B cell (primary cell): ENCODE data around the gene BBOX1. TPM values are rescaled to one million over a fixed set of nuclear protein-coding genes. Genes with fewer than 3 reads are reported as not detected.

Experiments used
- ATAC-seq: fragments of 200-7000 bp; cut with Tn5 transposase; one replicate; pipeline ENCODE4 v1.10.0; 2021; ENCODE audit warnings: low read depth, mild to moderate bottlenecking, moderate number of reproducible peaks, moderate library complexity
- CTCF ChIA-PET: fragments of 350-600 bp; sonication (Branson Sonifier 250); formaldehyde crosslinking; loops from one replicate; lab custom pipeline; 2021; ENCODE audit warnings: antibody characterized with exemption, inconsistent platforms; lab: Charles Lee
- POLR2A ChIA-PET: fragments of 350-600 bp; sonication (Branson Sonifier 250); formaldehyde crosslinking; loops from one replicate; lab custom pipeline; 2021; ENCODE audit warnings: antibody characterized with exemption; lab: Charles Lee
- DNase-seq: peaks from one replicate; pipeline ENCODE4 v3.0.0; 2013
- H2AFZ ChIP-seq: 2 replicates; pipeline ENCODE4 v1.6.1; 2012; ENCODE audit warnings: mild to moderate bottlenecking, low read depth, low read length; ENCODE audit not compliant: insufficient read depth, poor library complexity, severe bottlenecking
- H3K27ac ChIP-seq, 2 donors: 1 replicate in 1 of 2; 2 replicates in 1 of 2; pipeline ENCODE4 v1.5.1; 2012 to 2013; ENCODE audit warnings: low read length in 2 of 2, mild to moderate bottlenecking in 2 of 2, moderate library complexity in 1 of 2
- H3K27me3 ChIP-seq, 4 experiments: fragments of 200-600 bp in 1 of 4; sonication (generic) in 1 of 4; replicated peaks in 1 of 4; 1 replicate in 2 of 4; 2 replicates in 2 of 4; pipeline versions ENCODE4 v1.6.1 to v1.7.0; 2013 to 2016; ENCODE audit warnings: low read length in 3 of 4, mild to moderate bottlenecking in 2 of 4, mixed read lengths in 1 of 4, moderate library complexity in 1 of 4; ENCODE audit not compliant: insufficient read depth in 4 of 4, control insufficient read depth in 3 of 4; ENCODE audit errors: control extremely low read depth in 1 of 4
- H3K36me3 ChIP-seq, 2 experiments: replicated peaks in 1 of 2; 1 replicate in 1 of 2; 2 replicates in 1 of 2; pipeline versions ENCODE4 v1.6.1 to v1.7.1; 2013; ENCODE audit warnings: low read length in 1 of 2; ENCODE audit not compliant: insufficient read depth in 2 of 2, control insufficient read depth in 1 of 2; ENCODE audit errors: control extremely low read depth in 1 of 2, extremely low read depth in 1 of 2
- H3K4me1 ChIP-seq, 2 donors: fragments of 200-600 bp in 1 of 2; sonication (generic) in 1 of 2; 1 replicate in 1 of 2; 2 replicates in 1 of 2; pipeline versions ENCODE4 v1.5.1 to v1.6.1; 2013 to 2017; ENCODE audit warnings: low read length in 2 of 2; ENCODE audit not compliant: control insufficient read depth in 2 of 2, insufficient read depth in 2 of 2
- H3K4me2 ChIP-seq: replicated peaks from 2 replicates; pipeline ENCODE3; 2012; ENCODE audit warnings: mild to moderate bottlenecking, low read depth, low read length; ENCODE audit not compliant: poor library complexity, severe bottlenecking
- H3K4me3 ChIP-seq, 5 experiments: fragments of 200-600 bp in 1 of 5; sonication (generic) in 1 of 5; 1 replicate in 3 of 5; 2 replicates in 2 of 5; pipeline versions ENCODE4 v1.5.1 to v1.7.0; 2011 to 2016; ENCODE audit warnings: low read length in 4 of 5, mild to moderate bottlenecking in 4 of 5, low read depth in 2 of 5, control low read depth in 1 of 5, moderate library complexity in 1 of 5; ENCODE audit not compliant: insufficient read depth in 1 of 5; ENCODE audit errors: control extremely low read depth in 1 of 5, extremely low read depth in 1 of 5
- H3K79me2 ChIP-seq: fragments of 200-600 bp; sonication (generic); one replicate; pipeline ENCODE4 v1.6.0; 2016; ENCODE audit warnings: low read length; ENCODE audit not compliant: control insufficient read depth, insufficient read depth
- H3K9ac ChIP-seq: fragments of 200-600 bp; sonication (generic); 2 replicates; pipeline ENCODE4 v1.6.1; 2017; ENCODE audit warnings: mild to moderate bottlenecking, low read length, moderate library complexity
- H3K9me3 ChIP-seq, 3 donors: one replicate each; pipeline versions ENCODE4 v1.6.1 to v1.7.1; 2013; ENCODE audit warnings: low read length in 2 of 3; ENCODE audit not compliant: control insufficient read depth in 2 of 3, insufficient read depth in 1 of 3; ENCODE audit errors: control extremely low read depth in 1 of 3
- H4K20me1 ChIP-seq: 2 replicates; pipeline ENCODE4 v1.6.0; 2012; ENCODE audit warnings: mild to moderate bottlenecking, low read length; ENCODE audit not compliant: insufficient read depth, control insufficient read depth, poor library complexity, severe bottlenecking
- H3K27ac Mint-ChIP-seq: one replicate; pipeline ENCODE4 v1.8.0; 2021; ENCODE audit warnings: mixed read lengths
- H3K27me3 Mint-ChIP-seq: one replicate; pipeline ENCODE4 v1.8.0; 2021; ENCODE audit warnings: mixed read lengths
- H3K4me1 Mint-ChIP-seq: one replicate; pipeline ENCODE4 v1.8.0; 2021; ENCODE audit warnings: mixed read lengths
- H3K4me3 Mint-ChIP-seq: one replicate; pipeline ENCODE4 v1.8.0; 2021; ENCODE audit warnings: mixed read lengths
- H3K9me3 Mint-ChIP-seq: one replicate; pipeline ENCODE4 v1.8.0; 2022; ENCODE audit warnings: mixed read lengths; ENCODE audit not compliant: insufficient read depth
- EZH2 ChIP-seq: IDR thresholded peaks from 2 replicates; pipeline ENCODE4 v1.6.1; 2012; ENCODE audit warnings: borderline replicate concordance, low read depth, mild to moderate bottlenecking, moderate library complexity, low read length; ENCODE audit not compliant: insufficient read depth, poor library complexity, severe bottlenecking
- intact Hi-C: fragments of 100-400 bp; cut with micrococcal nuclease; formaldehyde crosslinking; loops from one replicate; pipeline ENCODE4 v1.10.0; 2022
- polyA plus RNA-seq: library from polyadenylated mRNA; depleted of rRNA; stranded (reverse); fragments of >200 nt; gene quantifications from 2 replicates; pipeline ENCODE4 v1.2.3, GENCODE V29; 2012
- total RNA-seq, 2 donors: library from RNA; stranded (reverse); fragments of 120-200 nt in 1 of 2; gene quantifications; 1 replicate in 1 of 2; 2 replicates in 1 of 2; pipeline versions ENCODE4 v1.2.3 to v1.2.4, GENCODE V29; 2013 to 2022
- TF ChIP-seq, protein P1 (sequence below): fragments of 200-600 bp; IDR thresholded peaks from one replicate; pipeline ENCODE4 v1.8.0; 2022; ENCODE audit warnings: antibody characterized with exemption, mild to moderate bottlenecking

The BBOX1 gene
- total and polyA plus RNA-seq, 2 donors (not counting 1 experiment from before 2014, with no cell fraction given) = not detected

DNA sequence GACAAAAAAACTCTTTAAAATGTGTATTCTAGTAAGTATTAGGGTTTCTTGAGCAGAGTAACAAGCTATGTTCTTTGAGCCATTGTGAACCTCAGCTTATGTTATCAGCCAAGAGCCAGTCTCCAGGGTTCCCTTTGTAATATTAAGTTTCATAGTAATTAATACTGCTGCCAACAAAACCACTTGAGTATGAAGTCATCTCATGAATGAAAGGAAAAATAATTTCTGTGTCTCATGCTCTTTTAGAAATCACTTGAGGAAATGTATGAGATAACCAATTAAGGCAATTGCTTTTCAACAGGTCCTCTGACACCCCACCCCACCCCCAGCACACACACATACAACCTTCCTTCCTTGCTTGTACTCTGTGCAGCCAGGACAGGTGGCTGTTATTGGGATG is 59.9 kb downstream of the BBOX1 start:
- no peaks in the 10 kb centered on the region for H3K4me1 Mint-ChIP-seq
- CTCF ChIA-PET = no interaction called here
- intact Hi-C loops = no loop called here
- Histone ChIP-seq H3K27ac (no peak overlapping the region), H4K20me1 (no peaks in the 10 kb centered on the region), H3K79me2 (no peaks in the 10 kb centered on the region), H3K4me3 (no peak overlapping the region), H3K27me3 (peaks cover 0 to 3% (median 0%) of the 10 kb centered on the region in 4 experiments), H3K4me2 (no peak overlapping the region), H3K4me1 (no peaks in the 10 kb centered on the region), H3K9me3 (no peaks in the 10 kb centered on the region), H3K36me3 (no peaks in the 10 kb centered on the region), H2AFZ (no peak overlapping the region), H3K9ac (no peak overlapping the region)
- H3K9me3 Mint-ChIP-seq = peaks cover 2% of the 10 kb centered on the region
- H3K27ac Mint-ChIP-seq = no peak overlapping the region
- H3K27me3 Mint-ChIP-seq = peaks cover 5% of the 10 kb centered on the region
- no peak overlapping the region for H3K4me3 Mint-ChIP-seq
- DNase-seq (no peak), ATAC-seq (no peak)
- no peak for TF ChIP-seq EZH2
- TF ChIP-seq, protein P1, sequence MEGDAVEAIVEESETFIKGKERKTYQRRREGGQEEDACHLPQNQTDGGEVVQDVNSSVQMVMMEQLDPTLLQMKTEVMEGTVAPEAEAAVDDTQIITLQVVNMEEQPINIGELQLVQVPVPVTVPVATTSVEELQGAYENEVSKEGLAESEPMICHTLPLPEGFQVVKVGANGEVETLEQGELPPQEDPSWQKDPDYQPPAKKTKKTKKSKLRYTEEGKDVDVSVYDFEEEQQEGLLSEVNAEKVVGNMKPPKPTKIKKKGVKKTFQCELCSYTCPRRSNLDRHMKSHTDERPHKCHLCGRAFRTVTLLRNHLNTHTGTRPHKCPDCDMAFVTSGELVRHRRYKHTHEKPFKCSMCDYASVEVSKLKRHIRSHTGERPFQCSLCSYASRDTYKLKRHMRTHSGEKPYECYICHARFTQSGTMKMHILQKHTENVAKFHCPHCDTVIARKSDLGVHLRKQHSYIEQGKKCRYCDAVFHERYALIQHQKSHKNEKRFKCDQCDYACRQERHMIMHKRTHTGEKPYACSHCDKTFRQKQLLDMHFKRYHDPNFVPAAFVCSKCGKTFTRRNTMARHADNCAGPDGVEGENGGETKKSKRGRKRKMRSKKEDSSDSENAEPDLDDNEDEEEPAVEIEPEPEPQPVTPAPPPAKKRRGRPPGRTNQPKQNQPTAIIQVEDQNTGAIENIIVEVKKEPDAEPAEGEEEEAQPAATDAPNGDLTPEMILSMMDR = no peak
- POLR2A ChIA-PET = no interaction called here

DNA sequence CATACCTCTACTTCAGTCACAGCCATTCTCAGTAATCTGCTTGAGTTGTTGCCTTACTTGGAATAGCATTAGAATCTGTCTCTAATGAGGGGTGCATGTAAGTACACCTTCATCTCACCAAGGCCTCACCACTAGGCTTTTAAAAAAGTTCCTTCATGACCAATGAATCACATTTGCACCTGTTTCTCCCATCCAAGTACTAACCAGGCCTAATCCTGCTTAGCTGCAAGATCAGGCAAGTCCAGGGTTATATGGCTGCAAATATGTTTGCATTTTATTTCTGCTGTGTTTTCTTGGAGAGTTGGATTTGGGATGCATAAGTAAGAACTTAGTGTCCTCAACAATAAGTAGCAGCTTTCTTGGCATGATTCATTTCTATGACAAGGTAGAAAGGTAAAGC is 66.9 kb downstream of the BBOX1 start:
- no peaks in the 10 kb centered on the region for H4K20me1 ChIP-seq
- intact Hi-C loops = no loop called here

More for the DNA sequence above, 66.9 kb downstream of the BBOX1 start:
- Histone ChIP-seq H3K9me3 (no peaks in the 10 kb centered on the region), H3K27me3 (no peaks in the 10 kb centered on the region), H3K4me1 (no peaks in the 10 kb centered on the region), H3K4me3 (no peak overlapping the region), H3K36me3 (no peaks in the 10 kb centered on the region), H3K4me2 (no peak overlapping the region), H3K9ac (no peak overlapping the region), H3K79me2 (no peaks in the 10 kb centered on the region), H3K27ac (no peak overlapping the region), H2AFZ (no peak overlapping the region)
- H3K4me3 Mint-ChIP-seq = no peak overlapping the region
- H3K4me1 Mint-ChIP-seq = no peaks in the 10 kb centered on the region
- peaks cover 5% of the 10 kb centered on the region for H3K27me3 Mint-ChIP-seq
- ATAC-seq (no peak), DNase-seq (no peak)
- H3K9me3 Mint-ChIP-seq = no peaks in the 10 kb centered on the region
- ChIA-PET POLR2A (no interaction called here), CTCF (no interaction called here)
- H3K27ac Mint-ChIP-seq = no peak overlapping the region
- TF ChIP-seq, protein P1 = no peak
- TF ChIP-seq EZH2 = no peak
